IMR-90 (cell line): ENCODE data around the gene TCF25. TPM values are rescaled to one million over a fixed set of nuclear protein-coding genes. Genes with fewer than 3 reads are reported as not detected.

Experiments
- ATAC-seq: fragments of 200-7000 bp; cut with Tn5 transposase; 2 replicates; pipeline ENCODE4 v1.9.1; 2020; ENCODE audit warnings: low read depth, mild to moderate bottlenecking, moderate library complexity
- BruUV-seq: library from RNA; stranded (reverse); fragments of 400-500 nt; replicated peaks from 2 replicates; lab custom pipeline; 2021; lab: Mats Ljungman, UMichigan
- CTCF ChIA-PET: fragments of 300-600 bp; formaldehyde crosslinking; extraction: SDS; loops from one replicate; lab custom pipeline; 2021; ENCODE audit warnings: antibody characterized with exemption; lab: Yijun Ruan, JAX
- POLR2A ChIA-PET: fragments of 300-600 bp; sonication (Branson Sonifier 250); formaldehyde crosslinking; loops from one replicate; lab custom pipeline; 2022; ENCODE audit warnings: antibody characterized with exemption; ENCODE audit not compliant: unreplicated experiment; lab: Charles Lee
- DNase-seq: peaks from one replicate; pipeline ENCODE4 v3.0.0; 2013
- H2AFZ ChIP-seq: replicated peaks from 2 replicates; pipeline ENCODE3; 2013; ENCODE audit warnings: low read length, mild to moderate bottlenecking; ENCODE audit not compliant: poor library complexity
- H2AK5ac ChIP-seq: 2 replicates; pipeline ENCODE4 v1.6.1; 2013; ENCODE audit warnings: low read depth, low read length, inconsistent platforms
- H2AK9ac ChIP-seq: replicated peaks from 2 replicates; pipeline ENCODE3; 2013; ENCODE audit warnings: mild to moderate bottlenecking, low read depth, low read length, moderate library complexity; ENCODE audit not compliant: poor library complexity
- H2BK120ac ChIP-seq: 2 replicates; pipeline ENCODE4 v1.6.1; 2013; ENCODE audit warnings: low read depth, low read length, inconsistent platforms
- H2BK15ac ChIP-seq: 3 replicates; pipeline ENCODE4 v1.6.1; 2013; ENCODE audit warnings: low read depth, low read length, inconsistent platforms
- H2BK20ac ChIP-seq: 2 replicates; pipeline ENCODE4 v1.6.1; 2013; ENCODE audit warnings: low read depth, mild to moderate bottlenecking, inconsistent platforms, low read length, moderate library complexity
- H2BK5ac ChIP-seq: 2 replicates; pipeline ENCODE4 v1.6.1; 2013; ENCODE audit warnings: mild to moderate bottlenecking, low read depth, low read length, inconsistent platforms; ENCODE audit not compliant: poor library complexity, severe bottlenecking
- H3K14ac ChIP-seq: replicated peaks from 2 replicates; pipeline ENCODE4 v1.6.1; 2013; ENCODE audit warnings: low read depth, low read length, inconsistent platforms
- H3K18ac ChIP-seq: 2 replicates; pipeline ENCODE4 v1.6.1; 2013; ENCODE audit warnings: low read depth, low read length, control low read depth
- H3K23ac ChIP-seq: 2 replicates; pipeline ENCODE4 v1.6.1; 2013; ENCODE audit warnings: low read depth, low read length, inconsistent platforms
- H3K27ac ChIP-seq: 2 replicates; pipeline ENCODE4 v1.5.1; 2013; ENCODE audit warnings: mild to moderate bottlenecking, control low read depth, low read length; ENCODE audit not compliant: insufficient read depth
- H3K27me3 ChIP-seq: 2 replicates; pipeline ENCODE4 v1.6.1; 2013; ENCODE audit warnings: low read length; ENCODE audit not compliant: control insufficient read depth, insufficient read depth
- H3K36me3 ChIP-seq: 2 replicates; pipeline ENCODE4 v1.6.1; 2013; ENCODE audit warnings: low read length, mixed read lengths; ENCODE audit not compliant: control insufficient read depth, insufficient read depth
- H3K4ac ChIP-seq: 2 replicates; pipeline ENCODE4 v1.6.1; 2013; ENCODE audit warnings: low read depth, low read length, inconsistent platforms
- H3K4me1 ChIP-seq: 2 replicates; pipeline ENCODE4 v1.6.1; 2013; ENCODE audit warnings: low read length, mixed read lengths; ENCODE audit not compliant: control insufficient read depth, insufficient read depth
- H3K4me2 ChIP-seq: 2 replicates; pipeline ENCODE4 v1.6.1; 2013; ENCODE audit warnings: low read depth, mild to moderate bottlenecking, control low read depth, low read length, moderate library complexity
- H3K4me3 ChIP-seq: 2 replicates; pipeline ENCODE4 v1.5.1; 2013; ENCODE audit warnings: low read depth, mild to moderate bottlenecking, control low read depth, low read length, moderate library complexity; ENCODE audit not compliant: insufficient read depth
- H3K56ac ChIP-seq: 2 replicates; pipeline ENCODE4 v1.6.1; 2013; ENCODE audit warnings: low read length, inconsistent platforms; ENCODE audit not compliant: insufficient read depth; ENCODE audit errors: extremely low read depth
- H3K79me1 ChIP-seq, 2 experiments: 2 replicates each; pipeline ENCODE4 v1.6.1; 2013; ENCODE audit warnings: low read length in 2 of 2, inconsistent platforms in 1 of 2, low read depth in 1 of 2
- H3K9ac ChIP-seq: 2 replicates; pipeline ENCODE4 v1.6.1; 2013; ENCODE audit warnings: low read depth, low read length, control low read depth
- H3K9me1 ChIP-seq: 2 replicates; pipeline ENCODE4 v1.6.1; 2013; ENCODE audit warnings: low read length, inconsistent platforms; ENCODE audit not compliant: insufficient read depth
- H3K9me3 ChIP-seq: 2 replicates; pipeline ENCODE4 v1.6.1; 2013; ENCODE audit warnings: low read length; ENCODE audit not compliant: control insufficient read depth, insufficient read depth
- H4K20me1 ChIP-seq: 2 replicates; pipeline ENCODE4 v1.6.1; 2013; ENCODE audit warnings: low read length, inconsistent platforms; ENCODE audit not compliant: insufficient read depth
- H4K5ac ChIP-seq: 2 replicates; pipeline ENCODE4 v1.6.1; 2013; ENCODE audit warnings: mild to moderate bottlenecking, low read depth, low read length, control low read depth
- H4K8ac ChIP-seq, 2 experiments: 2 replicates each; pipeline ENCODE4 v1.6.1; 2013; ENCODE audit warnings: low read depth in 2 of 2, low read length in 2 of 2, control low read depth in 1 of 2, inconsistent platforms in 1 of 2
- H4K91ac ChIP-seq: 2 replicates; pipeline ENCODE4 v1.6.1; 2013; ENCODE audit warnings: low read depth, low read length, inconsistent platforms; ENCODE audit not compliant: insufficient read depth
- BHLHE40 ChIP-seq: fragments of 150-350 bp; IDR thresholded peaks from 2 replicates; pipeline ENCODE4 v1.6.1; 2016; ENCODE audit warnings: mild to moderate bottlenecking, low read depth, low read length
- CEBPB ChIP-seq: IDR thresholded peaks from 2 replicates; pipeline ENCODE4 v1.6.1; 2012; ENCODE audit warnings: low read depth, low read length, improper control_type of control experiment
- CHD1 ChIP-seq: IDR thresholded peaks from 2 replicates; pipeline ENCODE4 v1.6.1; 2012; ENCODE audit warnings: low read depth, low read length, improper control_type of control experiment
- ELK1 ChIP-seq: fragments of 150-350 bp; IDR thresholded peaks from 2 replicates; pipeline ENCODE4 v1.6.1; 2016; ENCODE audit warnings: low read depth, mild to moderate bottlenecking, low read length, moderate library complexity, borderline replicate concordance
- FOS ChIP-seq: fragments of 150-350 bp; IDR thresholded peaks from 2 replicates; pipeline ENCODE4 v1.6.1; 2016; ENCODE audit warnings: low read depth, low read length
- NFE2L2 ChIP-seq: fragments of 150-350 bp; IDR thresholded peaks from 2 replicates; pipeline ENCODE4 v1.6.1; 2016; ENCODE audit warnings: low read depth, mild to moderate bottlenecking, low read length
- RAD21 ChIP-seq: IDR thresholded peaks from 2 replicates; pipeline ENCODE4 v1.6.1; 2012; ENCODE audit warnings: low read length, improper control_type of control experiment
- RCOR1 ChIP-seq: IDR thresholded peaks from 2 replicates; pipeline ENCODE4 v1.6.1; 2012; ENCODE audit warnings: mild to moderate bottlenecking, low read length, improper control_type of control experiment; ENCODE audit not compliant: insufficient replicate concordance
- RFX5 ChIP-seq: IDR thresholded peaks from 2 replicates; pipeline ENCODE4 v1.8.0; 2012; ENCODE audit warnings: low read depth, mild to moderate bottlenecking, low read length, moderate library complexity
- USF2 ChIP-seq: fragments of 150-350 bp; IDR thresholded peaks from 2 replicates; pipeline ENCODE4 v1.6.1; 2017; ENCODE audit warnings: mild to moderate bottlenecking, antibody characterized with exemption, low read length, low read depth
- WGBS, 2 experiments: methylation state at CpG; one replicate each; pipeline versions ENCODE4 v1.1.5 to v1.1.7; 2013; ENCODE audit warnings: missing lambda C conversion rate in 2 of 2; ENCODE audit not compliant: insufficient read length in 1 of 2; ENCODE audit errors: extremely low coverage in 2 of 2; 5-methylcytosine and 5-hydroxymethylcytosine counted together
- dilution Hi-C: fragments of 300-500 bp; cut with HindIII; formaldehyde crosslinking; loops from one replicate; pipeline ENCODE4 v1.14.3; 2018; ENCODE audit warnings: low sequenced_read_pairs; ENCODE audit not compliant: unreplicated experiment
- in situ Hi-C: fragments of 300-500 bp; cut with MboI; formaldehyde crosslinking; loops from 3 replicates; pipeline ENCODE4 v1.14.3; 2019; ENCODE audit warnings: low sequenced_read_pairs, inconsistent platforms, mixed read lengths
- intact Hi-C: fragments of 100-400 bp; cut with micrococcal nuclease; formaldehyde crosslinking; loops from 2 replicates; pipeline ENCODE4 v1.10.0; 2022
- polyA plus RNA-seq, 3 experiments: library from polyadenylated mRNA; depleted of rRNA; stranded (reverse); fragments of >200 nt; gene quantifications; 2 replicates each; pipeline ENCODE4 v1.2.3, GENCODE V29; 2012; ENCODE audit warnings: low replicate concordance in 1 of 3
- total RNA-seq: library from RNA; depleted of rRNA; stranded (reverse); fragments of >200 nt; gene quantifications from 2 replicates; pipeline ENCODE4 v1.2.3, GENCODE V29; 2012
- TF ChIP-seq, protein P1 (sequence below): conservative IDR thresholded peaks from 2 replicates; pipeline ENCODE4 v1.5.1; 2012; ENCODE audit warnings: mild to moderate bottlenecking, low read depth, low read length, improper control_type of control experiment

The TCF25 gene
- total and polyA plus RNA-seq, 2 of the 4 experiments (the other 2 are of a cell fraction), result 127 to 184 TPM

- no peak overlapping the region for H3K23ac ChIP-seq
- H3K4me1 ChIP-seq, result no peaks in the 10 kb centered on the region
- H2BK20ac ChIP-seq, result no peak overlapping the region
- H3K36me3 ChIP-seq, result peaks cover 47% of the 10 kb centered on the region
- no peak overlapping the region for H3K56ac ChIP-seq
- H3K18ac ChIP-seq, result no peak overlapping the region
- H3K14ac ChIP-seq, result no peak overlapping the region
- dilution Hi-C loops, result no loop called here
- ChIA-PET POLR2A (no interaction called here), CTCF (no interaction called here)
- no peak overlapping the region for H3K4me2 ChIP-seq
- no peak overlapping the region for H2BK120ac ChIP-seq
- H2AK9ac ChIP-seq, result no peak overlapping the region
- no peak for TF ChIP-seq CHD1
- TF ChIP-seq, protein P1, sequence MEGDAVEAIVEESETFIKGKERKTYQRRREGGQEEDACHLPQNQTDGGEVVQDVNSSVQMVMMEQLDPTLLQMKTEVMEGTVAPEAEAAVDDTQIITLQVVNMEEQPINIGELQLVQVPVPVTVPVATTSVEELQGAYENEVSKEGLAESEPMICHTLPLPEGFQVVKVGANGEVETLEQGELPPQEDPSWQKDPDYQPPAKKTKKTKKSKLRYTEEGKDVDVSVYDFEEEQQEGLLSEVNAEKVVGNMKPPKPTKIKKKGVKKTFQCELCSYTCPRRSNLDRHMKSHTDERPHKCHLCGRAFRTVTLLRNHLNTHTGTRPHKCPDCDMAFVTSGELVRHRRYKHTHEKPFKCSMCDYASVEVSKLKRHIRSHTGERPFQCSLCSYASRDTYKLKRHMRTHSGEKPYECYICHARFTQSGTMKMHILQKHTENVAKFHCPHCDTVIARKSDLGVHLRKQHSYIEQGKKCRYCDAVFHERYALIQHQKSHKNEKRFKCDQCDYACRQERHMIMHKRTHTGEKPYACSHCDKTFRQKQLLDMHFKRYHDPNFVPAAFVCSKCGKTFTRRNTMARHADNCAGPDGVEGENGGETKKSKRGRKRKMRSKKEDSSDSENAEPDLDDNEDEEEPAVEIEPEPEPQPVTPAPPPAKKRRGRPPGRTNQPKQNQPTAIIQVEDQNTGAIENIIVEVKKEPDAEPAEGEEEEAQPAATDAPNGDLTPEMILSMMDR, result no peak
- TF ChIP-seq RCOR1, result no peak
- TF ChIP-seq RAD21, result no peak
- no peak for TF ChIP-seq USF2
- TF ChIP-seq BHLHE40, result no peak
- TF ChIP-seq FOS, result no peak
- TF ChIP-seq NFE2L2, result no peak
- TF ChIP-seq CEBPB, result no peak
- no peak for TF ChIP-seq ELK1
- no peak for TF ChIP-seq RFX5
- no peak overlapping the region for H3K4me3 ChIP-seq
- DNase-seq (no peak), ATAC-seq (no peak)
- H2BK5ac ChIP-seq, result no peak overlapping the region
- peaks cover 21% of the 10 kb centered on the region for H4K20me1 ChIP-seq
- no peak overlapping the region for H4K8ac ChIP-seq
- no peak overlapping the region for H3K27ac ChIP-seq
- no peak overlapping the region for H3K4ac ChIP-seq
- no peak overlapping the region for H2AFZ ChIP-seq
- peaks cover 9 to 53% of the 10 kb centered on the region in 2 experiments for H3K79me1 ChIP-seq
- no peak overlapping the region for H2AK5ac ChIP-seq
- in situ Hi-C loops, result no loop called here
- no peaks in the 10 kb centered on the region; the same call in 1 of the 2 replicates for H3K9me1 ChIP-seq
- no peaks in the 10 kb centered on the region for H3K27me3 ChIP-seq
- H2BK15ac ChIP-seq, result no peak overlapping the region
- intact Hi-C loops, result no loop called here
- no TSS peak for BruUV-seq
- 100% methylated on average over 3 of the region's 15 CpGs; no CpG with 5 or more reads in 1 of the 2 experiments for WGBS, 2 experiments
- no peak overlapping the region for H4K91ac ChIP-seq
- H3K9me3 ChIP-seq, result no peaks in the 10 kb centered on the region
- H4K5ac ChIP-seq, result no peak overlapping the region
- no peak overlapping the region for H3K9ac ChIP-seq
These were observed 83.3 kb downstream of the TCF25 start for GRCh38 chr16:89956505-89957215.
